ENCODE data around the gene ZCRB1. TPM values are rescaled to one million over a fixed set of nuclear protein-coding genes. Genes with fewer than 3 reads are reported as not detected.

Gene ZCRB1
- total RNA-seq, 1 donor: 32.6 TPM

DNA sequence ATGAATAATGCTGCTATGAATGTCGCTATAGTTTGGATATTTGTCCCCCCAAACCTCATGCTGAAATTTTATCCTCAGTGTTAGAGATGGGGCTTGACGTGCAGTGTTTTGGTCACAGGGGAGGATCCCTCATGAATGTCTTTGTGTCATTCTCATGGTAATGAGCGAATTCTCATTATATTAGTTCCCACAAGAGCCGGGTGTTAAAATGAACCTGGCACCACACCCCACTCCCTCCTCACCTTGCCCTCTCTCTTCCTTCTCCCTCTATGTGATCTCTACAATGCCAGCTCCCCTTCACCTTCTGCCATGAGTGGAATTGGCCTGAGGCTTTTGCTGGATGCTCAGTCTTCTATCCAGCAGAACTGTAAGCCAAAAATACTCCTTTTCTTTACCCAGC lies 50.4 kb downstream of the ZCRB1 start:
- H3K4me2 ChIP-seq (ENCODE audit: insufficient read depth, low read length): no peak overlapping the region
- H3K4me1 ChIP-seq (ENCODE audit: insufficient read depth, low read length): no peaks in the 10 kb centered on the region
- H3K4me3 ChIP-seq (ENCODE audit: insufficient read depth, low read length): no peak overlapping the region
- no peaks in the 10 kb centered on the region for H3K27me3 ChIP-seq (ENCODE audit: insufficient read depth, low read length)
- H3K79me2 ChIP-seq (ENCODE audit: insufficient read depth, low read length): no peaks in the 10 kb centered on the region
- no peaks in the 10 kb centered on the region for H4K20me1 ChIP-seq (ENCODE audit: insufficient read depth, low read length)
- no peaks in the 10 kb centered on the region for H3K9me3 ChIP-seq (ENCODE audit: low read depth, low read length)
- no peak overlapping the region for H3K27ac ChIP-seq (ENCODE audit: low read depth, low read length)
- DNase-seq (ENCODE audit: insufficient read length, low spot score, missing footprints): peak; percentile 70
- no peaks in the 10 kb centered on the region for H3K36me3 ChIP-seq (ENCODE audit: insufficient read depth, low read length)
- TF ChIP-seq, protein P1, sequence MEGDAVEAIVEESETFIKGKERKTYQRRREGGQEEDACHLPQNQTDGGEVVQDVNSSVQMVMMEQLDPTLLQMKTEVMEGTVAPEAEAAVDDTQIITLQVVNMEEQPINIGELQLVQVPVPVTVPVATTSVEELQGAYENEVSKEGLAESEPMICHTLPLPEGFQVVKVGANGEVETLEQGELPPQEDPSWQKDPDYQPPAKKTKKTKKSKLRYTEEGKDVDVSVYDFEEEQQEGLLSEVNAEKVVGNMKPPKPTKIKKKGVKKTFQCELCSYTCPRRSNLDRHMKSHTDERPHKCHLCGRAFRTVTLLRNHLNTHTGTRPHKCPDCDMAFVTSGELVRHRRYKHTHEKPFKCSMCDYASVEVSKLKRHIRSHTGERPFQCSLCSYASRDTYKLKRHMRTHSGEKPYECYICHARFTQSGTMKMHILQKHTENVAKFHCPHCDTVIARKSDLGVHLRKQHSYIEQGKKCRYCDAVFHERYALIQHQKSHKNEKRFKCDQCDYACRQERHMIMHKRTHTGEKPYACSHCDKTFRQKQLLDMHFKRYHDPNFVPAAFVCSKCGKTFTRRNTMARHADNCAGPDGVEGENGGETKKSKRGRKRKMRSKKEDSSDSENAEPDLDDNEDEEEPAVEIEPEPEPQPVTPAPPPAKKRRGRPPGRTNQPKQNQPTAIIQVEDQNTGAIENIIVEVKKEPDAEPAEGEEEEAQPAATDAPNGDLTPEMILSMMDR (IDR thresholded peaks at IDR 0.05; ENCODE audit: extremely low read depth, low read depth, low read length): no peak
- H2AFZ ChIP-seq (ENCODE audit: low read length): no peak overlapping the region

DNA sequence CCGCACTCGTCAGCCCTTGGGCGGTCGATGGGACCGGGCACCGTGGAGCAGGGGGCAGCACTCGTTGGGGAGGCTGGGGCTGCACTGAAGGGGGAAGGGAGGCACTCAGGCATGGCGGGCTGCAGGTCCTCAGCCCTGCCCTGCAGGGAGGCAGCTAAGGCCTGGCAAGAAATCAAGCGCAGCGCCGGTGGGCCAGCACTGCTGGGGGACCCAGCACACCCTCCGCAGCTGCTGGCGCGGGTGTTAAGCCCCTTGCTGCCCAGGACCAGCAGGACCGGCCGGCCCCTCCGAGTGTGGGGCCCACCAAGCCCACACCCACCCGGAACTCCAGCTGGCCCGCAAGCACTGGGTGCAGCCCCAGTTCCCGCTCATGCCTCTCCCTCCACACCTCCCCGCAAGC lies 52.2 kb downstream of the ZCRB1 start:
- Histone ChIP-seq H3K27me3 (ENCODE audit: insufficient read depth, low read length) (no peaks in the 10 kb centered on the region), H3K4me3 (ENCODE audit: insufficient read depth, low read length) (no peak overlapping the region), H3K9me3 (ENCODE audit: low read depth, low read length) (no peaks in the 10 kb centered on the region), H3K4me1 (ENCODE audit: insufficient read depth, low read length) (no peaks in the 10 kb centered on the region), H3K79me2 (ENCODE audit: insufficient read depth, low read length) (no peaks in the 10 kb centered on the region), H3K27ac (ENCODE audit: low read depth, low read length) (no peak overlapping the region), H2AFZ (ENCODE audit: low read length) (no peak overlapping the region), H3K36me3 (ENCODE audit: insufficient read depth, low read length) (no peaks in the 10 kb centered on the region), H3K4me2 (ENCODE audit: insufficient read depth, low read length) (no peak overlapping the region), H4K20me1 (ENCODE audit: insufficient read depth, low read length) (no peaks in the 10 kb centered on the region)
- no peak for DNase-seq (ENCODE audit: insufficient read length, low spot score, missing footprints)
- TF ChIP-seq, protein P1 (IDR thresholded peaks at IDR 0.05; ENCODE audit: extremely low read depth, low read depth, low read length): no peak

DNA sequence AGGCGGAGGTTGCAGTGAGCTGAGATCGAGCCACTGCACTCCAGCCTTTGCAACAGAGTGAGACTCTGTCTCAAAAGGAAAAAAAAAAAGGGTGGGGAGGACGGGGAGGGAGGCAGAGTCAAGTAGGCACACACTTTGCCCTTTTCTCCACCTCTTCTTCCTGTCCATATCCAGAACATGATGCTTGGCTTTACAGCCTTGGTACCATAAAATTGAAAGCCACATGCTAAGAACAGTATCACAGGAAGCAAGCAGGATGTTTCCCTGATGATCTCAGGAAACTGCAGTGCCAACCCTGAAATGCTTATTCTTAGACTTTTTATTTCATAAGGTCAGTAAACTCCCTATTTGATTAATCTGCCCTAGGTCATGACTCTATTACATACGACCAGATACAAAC lies 55.3 kb downstream of the ZCRB1 start:
- TF ChIP-seq, protein P1 (IDR thresholded peaks at IDR 0.05; ENCODE audit: extremely low read depth, low read depth, low read length): no peak
- no peaks in the 10 kb centered on the region for H3K27me3 ChIP-seq (ENCODE audit: insufficient read depth, low read length)
- H3K36me3 ChIP-seq (ENCODE audit: insufficient read depth, low read length): no peaks in the 10 kb centered on the region
- H3K4me2 ChIP-seq (ENCODE audit: insufficient read depth, low read length): no peak overlapping the region
- H4K20me1 ChIP-seq (ENCODE audit: insufficient read depth, low read length): no peaks in the 10 kb centered on the region
- no peak overlapping the region for H3K4me3 ChIP-seq (ENCODE audit: insufficient read depth, low read length)
- no peaks in the 10 kb centered on the region for H3K79me2 ChIP-seq (ENCODE audit: insufficient read depth, low read length)
- H3K4me1 ChIP-seq (ENCODE audit: insufficient read depth, low read length): no peaks in the 10 kb centered on the region
- DNase-seq (ENCODE audit: insufficient read length, low spot score, missing footprints): no peak
- no peaks in the 10 kb centered on the region for H3K9me3 ChIP-seq (ENCODE audit: low read depth, low read length)
- H3K27ac ChIP-seq (ENCODE audit: low read depth, low read length): no peak overlapping the region
- no peak overlapping the region for H2AFZ ChIP-seq (ENCODE audit: low read length)

DNA sequence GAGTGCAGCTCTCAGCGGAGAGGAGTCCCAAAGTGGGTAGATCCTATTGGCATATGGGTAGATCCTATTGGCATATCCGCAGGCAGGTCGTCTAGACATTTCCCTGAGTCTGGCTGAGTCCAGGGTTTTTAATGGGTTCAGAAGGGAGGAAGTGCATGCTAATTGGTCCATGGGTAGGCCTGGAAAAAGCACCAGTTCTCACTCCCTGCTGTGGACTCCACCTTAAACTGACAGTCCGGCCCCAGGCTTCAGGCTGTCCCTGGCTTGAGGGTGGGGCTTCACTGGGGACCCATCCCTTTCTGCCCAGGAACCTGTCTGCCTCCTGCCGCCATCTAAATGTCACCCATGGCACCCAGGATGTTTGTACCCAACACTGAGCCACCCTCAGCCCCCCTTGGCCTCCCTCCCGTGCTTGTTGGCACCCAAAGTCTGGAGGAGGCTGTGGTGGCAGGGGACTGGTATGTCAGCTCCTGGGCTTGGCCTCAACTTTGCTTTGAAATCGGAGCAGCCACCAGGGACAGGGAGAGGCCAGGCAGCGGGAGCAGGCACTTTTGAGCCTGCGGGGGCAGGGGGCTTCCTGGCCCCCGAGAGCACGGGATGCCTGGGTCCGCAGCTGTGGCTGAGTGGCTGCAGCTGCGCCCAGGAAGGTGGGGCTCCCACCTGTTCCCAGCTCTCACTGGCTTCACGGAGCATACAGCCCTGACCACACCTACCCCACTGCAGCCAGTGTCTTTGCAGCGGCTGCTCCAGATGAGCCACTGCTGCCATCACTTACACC lies 58.3 kb downstream of the ZCRB1 start:
- no peak overlapping the region for H3K4me3 ChIP-seq (ENCODE audit: insufficient read depth, low read length)
- TF ChIP-seq, protein P1 (IDR thresholded peaks at IDR 0.05; ENCODE audit: extremely low read depth, low read depth, low read length): no peak
- no peaks in the 10 kb centered on the region for H3K9me3 ChIP-seq (ENCODE audit: low read depth, low read length)
- no peaks in the 10 kb centered on the region for H3K27me3 ChIP-seq (ENCODE audit: insufficient read depth, low read length)
- DNase-seq (ENCODE audit: insufficient read length, low spot score, missing footprints): no peak
- H3K4me1 ChIP-seq (ENCODE audit: insufficient read depth, low read length): no peaks in the 10 kb centered on the region
- H3K27ac ChIP-seq (ENCODE audit: low read depth, low read length): no peak overlapping the region
- no peak overlapping the region for H2AFZ ChIP-seq (ENCODE audit: low read length)
- no peaks in the 10 kb centered on the region for H3K36me3 ChIP-seq (ENCODE audit: insufficient read depth, low read length)
- no peaks in the 10 kb centered on the region for H4K20me1 ChIP-seq (ENCODE audit: insufficient read depth, low read length)
- H3K79me2 ChIP-seq (ENCODE audit: insufficient read depth, low read length): no peaks in the 10 kb centered on the region
- H3K4me2 ChIP-seq (ENCODE audit: insufficient read depth, low read length): no peak overlapping the region

Data from osteoblast (primary cell).